HG03342 (cell line): ENCODE measurements around the gene PRKN.

Source experiments
- ATAC-seq: cut with Tn5 transposase; IDR thresholded peaks from one replicate; pipeline ENCODE4 v1.9.1; 2021; ENCODE audit warnings: mild to moderate bottlenecking, moderate library complexity; ENCODE audit not compliant: unreplicated experiment

The PRKN gene

GRCh38 chr6:162711376-162711775 lies 16.2 kb downstream of the PRKN start:
- ATAC-seq = no peak

GRCh38 chr6:162710936-162711335 lies 16.6 kb downstream of the PRKN start:
- no peak for ATAC-seq

GRCh38 chr6:162710419-162710818 lies 17.1 kb downstream of the PRKN start:
- ATAC-seq = no peak

DNA sequence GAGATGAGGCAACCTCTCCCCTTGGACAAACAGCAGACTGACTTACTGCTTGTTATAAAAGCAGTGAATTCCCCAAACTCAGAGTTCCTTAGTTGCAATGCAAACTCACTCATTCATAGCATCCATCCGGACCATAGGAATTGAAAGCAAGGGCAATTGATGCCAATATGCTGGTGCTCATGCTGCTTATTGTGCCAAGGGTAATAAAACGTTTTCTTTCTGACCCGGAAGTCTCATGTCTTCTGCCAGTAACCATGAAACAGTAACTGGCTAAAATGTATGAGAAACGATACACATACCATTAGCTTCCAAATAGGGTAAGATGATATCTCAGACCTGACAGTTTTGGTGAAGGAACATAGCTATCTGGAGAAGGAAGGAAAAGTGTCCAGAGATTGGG lies 18.1 kb downstream of the PRKN start:
- ATAC-seq = no peak

DNA sequence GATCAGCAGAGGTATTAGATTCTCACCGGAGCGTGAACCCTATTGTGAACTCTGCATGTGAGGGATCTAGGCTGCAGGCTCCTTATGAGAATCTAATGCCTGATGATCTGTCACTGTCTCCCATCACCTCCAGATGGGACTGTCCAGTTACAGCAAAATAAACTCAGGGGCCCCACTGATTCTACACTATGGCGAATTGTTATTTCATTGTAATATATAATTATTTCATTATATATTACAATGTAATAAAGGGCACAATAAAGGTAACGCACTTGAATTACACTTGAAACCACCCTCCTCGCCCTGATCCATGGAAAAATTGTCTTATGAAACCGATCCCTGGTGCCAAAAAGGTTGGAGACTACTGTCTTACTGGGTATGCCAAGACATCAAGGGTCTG lies 18.6 kb downstream of the PRKN start:
- no peak for ATAC-seq

GRCh38 chr6:162706232-162706631 lies 21.3 kb downstream of the PRKN start:
- no peak for ATAC-seq

- ATAC-seq = no peak
These were observed 21.8 kb downstream of the PRKN start for GRCh38 chr6:162705736-162706135.

DNA sequence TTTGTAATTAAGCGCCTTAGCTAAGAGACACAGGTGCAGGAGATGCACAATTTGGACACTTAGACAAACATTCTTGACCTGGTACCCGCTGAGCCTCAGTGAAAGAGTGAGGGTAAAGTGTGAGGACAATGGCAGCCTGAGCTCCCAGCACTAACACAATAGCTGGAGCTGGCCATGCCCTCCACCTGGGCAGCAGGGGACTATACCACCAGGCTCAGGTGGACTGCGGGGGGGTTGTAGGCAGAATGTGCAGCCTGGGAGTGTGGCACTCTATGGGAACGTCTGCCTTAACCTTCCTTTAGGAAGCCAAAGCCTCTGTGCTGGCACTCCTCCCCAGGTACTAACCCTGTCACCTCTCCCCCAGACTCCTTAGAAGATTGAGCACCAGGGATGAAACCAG lies 23.6 kb downstream of the PRKN start:
- ATAC-seq = no peak

- ATAC-seq = no peak
These were observed 25.1 kb downstream of the PRKN start for GRCh38 chr6:162702446-162702845.

DNA sequence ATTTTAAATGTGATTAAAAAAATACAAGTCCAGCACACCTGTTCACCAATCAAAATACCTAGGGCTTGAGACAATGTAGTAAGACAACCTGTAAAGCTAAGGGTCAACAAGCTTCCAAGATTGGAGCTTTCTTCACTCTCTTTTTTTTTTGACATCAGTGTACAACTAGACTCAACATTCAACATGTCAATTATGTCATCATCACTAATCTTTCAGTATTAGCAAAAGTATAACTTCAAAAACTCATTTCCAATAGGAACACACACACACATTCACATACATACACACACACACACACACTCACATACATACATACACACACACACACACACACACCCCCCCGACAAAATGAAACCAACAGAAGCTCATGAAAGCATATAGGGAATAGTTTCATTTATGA lies 26.0 kb downstream of the PRKN start:
- no peak for ATAC-seq

DNA sequence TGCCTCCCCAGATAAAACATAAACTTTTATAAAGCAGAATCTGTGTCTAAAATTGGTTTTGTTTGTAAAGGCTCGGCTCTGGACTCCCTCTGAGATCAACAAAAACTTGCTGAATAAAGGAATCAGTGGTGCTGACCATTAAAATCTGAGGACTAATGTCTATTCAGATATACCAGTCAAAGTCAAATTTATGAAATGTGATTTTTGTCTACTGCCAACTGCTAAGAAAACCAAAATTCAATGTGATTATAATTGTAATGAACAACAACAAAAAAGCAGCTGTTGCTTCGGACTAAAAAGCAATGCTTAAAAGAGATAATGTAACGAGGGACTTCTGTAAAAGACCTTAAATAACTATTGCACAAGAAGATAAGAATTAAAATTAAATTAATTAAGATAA lies 26.6 kb downstream of the PRKN start:
- ATAC-seq = no peak

DNA sequence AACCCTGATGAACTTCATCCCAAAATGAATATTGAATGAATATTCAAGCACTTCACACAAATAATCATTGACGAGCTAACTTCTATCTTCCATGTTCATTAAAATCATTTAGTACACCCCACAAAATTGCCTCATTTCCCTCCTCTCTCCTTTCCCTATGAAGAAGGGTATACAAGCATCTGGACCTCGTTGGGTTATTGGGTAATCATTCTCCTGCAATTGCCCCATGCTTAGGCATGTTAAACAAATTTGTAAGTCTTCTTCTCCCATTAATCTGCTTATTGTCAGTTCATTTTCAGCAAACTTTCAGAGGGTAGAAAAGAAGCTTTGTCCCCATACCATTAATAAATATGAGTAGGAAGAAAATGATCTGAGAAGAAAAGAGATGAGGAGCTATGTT lies 27.6 kb downstream of the PRKN start:
- ATAC-seq = no peak

DNA sequence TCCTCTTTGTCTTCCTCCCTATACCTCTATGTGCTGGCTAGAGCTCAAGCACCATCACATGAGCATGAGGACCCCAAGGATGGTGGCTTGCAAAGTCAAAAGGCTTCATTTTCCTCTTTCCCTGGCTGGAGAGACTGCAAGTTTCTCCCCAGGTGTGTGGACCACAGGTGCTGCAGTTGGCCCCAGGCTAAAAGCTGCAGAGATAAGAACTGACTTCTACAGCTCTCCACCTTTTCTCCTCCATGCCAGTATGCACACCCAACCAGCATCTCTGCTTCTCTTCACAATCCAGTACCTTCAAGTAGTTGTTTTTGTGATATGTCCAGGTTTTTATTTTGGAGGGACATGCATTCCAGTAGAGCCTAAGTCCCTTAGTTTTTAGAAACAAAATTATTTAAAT lies 29.1 kb downstream of the PRKN start:
- ATAC-seq = no peak

GRCh38 chr6:162697872-162698403 lies 29.6 kb downstream of the PRKN start:
- no peak for ATAC-seq

DNA sequence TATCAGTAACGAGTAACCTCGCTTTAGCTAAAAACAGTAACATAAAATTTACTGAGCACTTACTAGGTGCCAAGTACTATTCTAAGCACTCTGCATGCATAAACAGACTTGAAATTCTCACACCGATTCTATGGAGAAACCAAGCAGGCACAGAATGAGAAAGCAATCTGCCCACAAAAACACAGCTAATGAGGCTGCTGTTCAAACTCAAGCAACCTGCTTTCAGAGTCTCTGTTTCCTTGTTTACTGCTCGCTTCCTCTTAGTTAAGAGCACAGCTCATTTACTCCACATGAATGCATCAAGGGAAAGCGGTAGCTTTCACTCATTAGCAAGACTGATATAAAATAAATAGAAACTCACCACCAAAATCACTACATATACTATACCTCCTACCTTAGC lies 37.4 kb downstream of the PRKN start:
- ATAC-seq = no peak

- no peak for ATAC-seq
These were observed 38.7 kb downstream of the PRKN start for GRCh38 chr6:162688751-162689345.

DNA sequence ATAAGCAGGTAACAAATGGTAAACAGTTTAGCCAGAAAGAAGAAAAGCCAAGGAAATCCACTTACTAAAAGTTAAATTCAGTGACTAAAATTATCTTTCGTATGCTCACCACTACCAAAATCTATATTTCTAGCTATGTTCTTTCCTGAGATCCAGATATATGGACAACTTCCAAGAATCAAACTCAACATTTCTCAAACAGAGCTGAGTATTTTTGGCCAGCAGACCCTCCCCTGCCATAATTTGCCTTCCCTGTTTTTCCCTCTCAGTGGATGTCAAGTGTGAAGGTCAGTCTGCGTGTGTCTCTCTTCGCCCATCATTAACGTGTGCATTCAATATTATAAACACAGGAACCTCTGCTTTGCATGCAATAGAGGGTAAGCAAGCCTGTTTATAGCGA lies 42.0 kb downstream of the PRKN start:
- ATAC-seq = no peak

DNA sequence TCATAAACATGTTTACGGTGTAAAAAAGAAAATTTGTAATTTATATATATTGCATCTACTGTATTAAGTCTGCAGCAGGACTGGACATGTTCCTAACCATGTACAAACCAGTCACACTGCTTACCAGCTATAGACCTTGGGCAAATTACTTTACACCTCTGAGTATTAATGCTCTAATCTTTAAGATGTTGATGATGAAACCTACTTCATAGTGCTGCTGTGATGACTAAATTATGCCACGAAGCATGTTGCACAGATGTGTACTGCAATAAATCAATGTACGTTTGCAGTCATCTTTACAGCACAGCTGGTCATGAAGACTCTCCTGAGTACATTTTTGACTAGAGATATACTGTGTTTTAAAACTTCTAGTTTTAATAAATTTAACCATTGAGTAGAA lies 42.6 kb downstream of the PRKN start:
- ATAC-seq = no peak

DNA sequence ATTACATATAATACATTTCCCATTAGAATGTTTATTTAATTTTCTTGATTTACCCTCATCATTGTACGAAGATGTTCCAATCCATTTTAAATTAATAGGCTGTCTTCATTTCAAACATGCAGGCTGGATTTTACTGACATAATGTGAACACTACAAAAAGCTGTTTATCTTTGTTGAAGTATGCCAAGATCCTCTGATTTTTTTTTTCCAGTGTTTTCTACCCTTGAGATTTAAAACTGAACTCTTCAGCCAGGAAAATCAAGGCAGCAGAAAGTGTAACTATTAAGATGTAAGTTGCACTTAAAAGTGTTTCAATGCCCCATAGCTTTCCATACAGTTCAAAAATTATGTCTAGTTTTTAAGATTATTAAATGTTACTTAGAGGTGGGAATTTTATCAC lies 43.5 kb downstream of the PRKN start:
- no peak for ATAC-seq

DNA sequence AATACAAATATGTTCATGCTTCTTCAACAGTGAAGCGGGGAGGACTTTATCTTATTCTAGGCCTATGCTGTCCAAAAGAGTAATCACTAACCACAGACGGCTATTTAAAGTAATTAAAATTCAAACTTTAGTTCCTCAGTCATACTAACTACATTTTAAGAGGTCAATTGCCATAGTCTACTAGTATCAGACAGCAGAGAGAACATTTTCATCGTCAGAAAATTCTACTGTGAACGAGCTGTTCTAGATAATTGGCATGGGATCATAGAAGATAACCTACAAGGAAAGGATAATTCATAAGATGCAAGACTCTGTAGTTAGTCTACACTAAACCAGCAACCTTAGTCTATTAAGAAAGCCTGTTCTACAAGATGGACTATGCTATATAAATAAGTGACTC lies 44.4 kb downstream of the PRKN start:
- ATAC-seq = no peak

GRCh38 chr6:162681447-162681846 lies 46.1 kb downstream of the PRKN start:
- no peak for ATAC-seq

DNA sequence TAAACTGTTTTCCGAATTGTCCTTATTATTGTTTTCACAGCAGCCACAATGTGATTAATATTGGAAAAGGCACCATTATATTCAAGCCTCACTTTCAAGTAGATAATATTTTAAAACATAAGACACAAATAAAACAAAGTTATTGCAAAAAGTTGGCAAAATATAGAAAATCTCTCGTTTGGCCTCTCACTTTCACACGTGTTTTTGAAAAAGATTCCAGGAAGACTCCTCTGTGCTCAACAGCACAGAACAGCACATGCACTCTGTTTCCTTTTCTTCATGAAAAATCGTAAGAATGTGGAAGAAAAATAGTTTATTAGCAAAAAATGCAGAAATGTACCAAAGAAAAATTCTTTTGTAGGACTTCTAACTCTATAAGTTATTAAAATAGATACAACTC lies 46.7 kb downstream of the PRKN start:
- ATAC-seq = no peak

GRCh38 chr6:162680367-162680766 lies 47.2 kb downstream of the PRKN start:
- no peak for ATAC-seq
